ENCODE measurements around the gene CRAT. TPM values are rescaled to one million over a fixed set of nuclear protein-coding genes. Genes with fewer than 3 reads are reported as not detected.

The CRAT gene
- total RNA-seq, 2 donors from 2014 or later: 62.3 to 78.3 TPM

- TF ChIP-seq CTCF (IDR thresholded peaks at IDR 0.05): no peak
- Histone ChIP-seq H3K4me1 (no peaks in the 10 kb centered on the region), H3K9me3 (no peaks in the 10 kb centered on the region), H3K27ac (no peak overlapping the region), H3K4me3 (no peak overlapping the region), H3K27me3 (no peaks in the 10 kb centered on the region), H3K36me3 (peaks cover 9% of the 10 kb centered on the region), H3K9ac (ENCODE audit: low read depth in 2 of 2, low read length in 2 of 2) (peak overlapping the region in 1 of 2 donors; percentile 4)
- peak; percentile 47 for DNase-seq
- intact Hi-C loops (cut with DNase I): no loop called here
These were observed 41.4 kb downstream of the CRAT start for GRCh38 chr9:129068990-129069861.

GRCh38 chr9:129068110-129068509, 42.5 kb downstream of the CRAT start:
- no peak overlapping the region for H3K4me3 ChIP-seq
- DNase-seq: no peak
- H3K9ac ChIP-seq (ENCODE audit: low read depth in 2 of 2, low read length in 2 of 2): no peak overlapping the region
- no peaks in the 10 kb centered on the region for H3K27me3 ChIP-seq
- no peak overlapping the region for H3K27ac ChIP-seq
- no peak for TF ChIP-seq CTCF (IDR thresholded peaks at IDR 0.05)
- intact Hi-C loops (cut with DNase I): no loop called here
- no peaks in the 10 kb centered on the region for H3K9me3 ChIP-seq
- no peaks in the 10 kb centered on the region for H3K4me1 ChIP-seq
- peaks cover 18% of the 10 kb centered on the region for H3K36me3 ChIP-seq

- no peak overlapping the region for H3K4me3 ChIP-seq
- no peaks in the 10 kb centered on the region for H3K9me3 ChIP-seq
- intact Hi-C loops (cut with DNase I): no loop called here
- no peak overlapping the region for H3K27ac ChIP-seq
- H3K36me3 ChIP-seq: peaks cover 18% of the 10 kb centered on the region
- no peak overlapping the region for H3K9ac ChIP-seq (ENCODE audit: low read depth in 2 of 2, low read length in 2 of 2)
- H3K4me1 ChIP-seq: no peaks in the 10 kb centered on the region
- no peak for DNase-seq
- no peaks in the 10 kb centered on the region for H3K27me3 ChIP-seq
- no peak for TF ChIP-seq CTCF (IDR thresholded peaks at IDR 0.05)
These were observed 46.1 kb downstream of the CRAT start for GRCh38 chr9:129064499-129064908.

- intact Hi-C loops (cut with DNase I): no loop called here
- no peaks in the 10 kb centered on the region for H3K4me1 ChIP-seq
- no peaks in the 10 kb centered on the region for H3K9me3 ChIP-seq
- no peak for TF ChIP-seq CTCF (IDR thresholded peaks at IDR 0.05)
- H3K27ac ChIP-seq: no peak overlapping the region
- peaks cover 18% of the 10 kb centered on the region for H3K36me3 ChIP-seq
- no peak overlapping the region for H3K4me3 ChIP-seq
- no peaks in the 10 kb centered on the region for H3K27me3 ChIP-seq
- no peak for DNase-seq
- no peak overlapping the region for H3K9ac ChIP-seq (ENCODE audit: low read depth in 2 of 2, low read length in 2 of 2)
These were observed 47.5 kb downstream of the CRAT start for GRCh38 chr9:129063061-129063460.

DNA sequence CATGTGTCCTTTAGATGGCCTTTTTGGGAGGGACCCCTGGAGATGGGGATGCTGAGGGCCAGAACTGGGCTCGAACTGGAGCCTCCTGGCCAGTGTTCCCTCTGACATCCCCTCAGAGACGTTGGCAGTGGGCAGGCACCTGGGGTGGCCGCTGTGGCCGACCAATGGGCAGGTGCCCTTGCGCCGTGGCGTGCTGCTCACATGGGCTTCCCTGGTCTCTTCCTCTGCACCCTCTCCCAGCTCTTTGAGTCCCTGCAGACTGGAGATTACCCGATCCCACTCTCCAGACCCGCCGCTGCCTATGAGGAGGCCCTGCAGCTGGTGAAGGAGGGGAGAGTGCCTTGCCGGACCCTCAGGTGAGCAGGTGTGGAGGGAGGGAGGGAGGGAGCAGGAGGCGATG, 49.6 kb downstream of the CRAT start:
- H3K9ac ChIP-seq (ENCODE audit: low read depth in 2 of 2, low read length in 2 of 2): no peak overlapping the region
- no peak for TF ChIP-seq CTCF (IDR thresholded peaks at IDR 0.05)
- H3K36me3 ChIP-seq: peaks cover 18% of the 10 kb centered on the region

More for the DNA sequence above, 49.6 kb downstream of the CRAT start:
- Histone ChIP-seq H3K4me1 (no peaks in the 10 kb centered on the region), H3K27me3 (no peaks in the 10 kb centered on the region), H3K27ac (no peak overlapping the region), H3K9me3 (no peaks in the 10 kb centered on the region), H3K4me3 (no peak overlapping the region)
- intact Hi-C loops (cut with DNase I): no loop called here
- no peak for DNase-seq

Measured in colonic mucosa (tissue), 4 donors.